ACC112 (cell line): ENCODE results near the gene GCNT1.
"Not testable (repeated sequence)": the region's sequence is repeated elsewhere in the genome, so short reads cannot be mapped to it uniquely, and the experiment has no call there.

Experiments used
- H2AFZ ChIP-seq: fragments of 200-600 bp; sonication (generic); one replicate; pipeline ENCODE4 v1.6.0; 2017; ENCODE audit warnings: antibody characterized with exemption, low read length; ENCODE audit not compliant: unreplicated experiment
- H3K27ac ChIP-seq: fragments of 200-600 bp; sonication (generic); 2 replicates; pipeline ENCODE4 v1.5.1; 2014; ENCODE audit warnings: low read depth, mild to moderate bottlenecking, antibody characterized with exemption, low read length, moderate library complexity
- H3K27me3 ChIP-seq: fragments of 200-600 bp; sonication (generic); 2 replicates; pipeline ENCODE4 v1.6.1; 2014; ENCODE audit warnings: mild to moderate bottlenecking, antibody characterized with exemption, low read length, moderate library complexity, mixed read lengths; ENCODE audit not compliant: insufficient read depth
- H3K36me3 ChIP-seq: fragments of 200-600 bp; sonication (generic); 2 replicates; pipeline ENCODE4 v1.6.1; 2016; ENCODE audit warnings: mild to moderate bottlenecking, antibody characterized with exemption, low read length, moderate library complexity, mixed read lengths; ENCODE audit not compliant: insufficient read depth
- H3K4me1 ChIP-seq: fragments of 200-600 bp; sonication (generic); one replicate; pipeline ENCODE4 v1.6.1; 2016; ENCODE audit warnings: low read length, mixed read lengths; ENCODE audit not compliant: insufficient read depth, unreplicated experiment, control insufficient read depth
- H3K4me3 ChIP-seq: fragments of 200-600 bp; sonication (generic); 2 replicates; pipeline ENCODE4 v1.5.1; 2014; ENCODE audit warnings: mild to moderate bottlenecking, low read depth, low read length
- H3K79me2 ChIP-seq: fragments of 200-600 bp; sonication (generic); one replicate; pipeline ENCODE4 v1.6.0; 2016; ENCODE audit warnings: low read length; ENCODE audit not compliant: control insufficient read depth, unreplicated experiment, insufficient read depth

GCNT1 gene

DNA sequence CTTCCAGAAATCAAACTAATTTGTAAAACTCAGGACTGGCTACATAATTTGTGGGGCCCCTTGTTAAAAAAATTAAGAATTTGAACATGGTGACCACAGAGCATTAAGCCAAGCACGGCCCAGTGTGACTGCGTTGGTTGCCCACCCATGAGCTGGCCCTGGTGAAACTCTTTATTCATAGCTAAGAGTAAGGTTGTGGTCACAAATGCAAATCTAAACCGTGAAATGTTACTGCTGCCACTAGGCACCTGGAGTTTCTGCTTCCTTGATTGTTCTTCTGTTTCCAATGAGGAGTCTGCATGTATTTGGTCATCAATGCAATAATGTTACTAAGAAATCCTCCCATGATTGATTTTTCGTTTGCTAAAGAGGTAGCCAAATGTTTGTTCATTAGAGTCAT is 4.2 kb downstream of the GCNT1 start:
- peaks cover 80% of the 10 kb centered on the region for H3K79me2 ChIP-seq
- no peak overlapping the region for H3K27ac ChIP-seq
- no peak overlapping the region for H2AFZ ChIP-seq
- H3K4me3 ChIP-seq = no peak overlapping the region
- peaks cover 12% of the 10 kb centered on the region for H3K4me1 ChIP-seq
- no peaks in the 10 kb centered on the region for H3K27me3 ChIP-seq
- peaks cover 9% of the 10 kb centered on the region; the same call in 1 of the 2 replicates for H3K36me3 ChIP-seq

DNA sequence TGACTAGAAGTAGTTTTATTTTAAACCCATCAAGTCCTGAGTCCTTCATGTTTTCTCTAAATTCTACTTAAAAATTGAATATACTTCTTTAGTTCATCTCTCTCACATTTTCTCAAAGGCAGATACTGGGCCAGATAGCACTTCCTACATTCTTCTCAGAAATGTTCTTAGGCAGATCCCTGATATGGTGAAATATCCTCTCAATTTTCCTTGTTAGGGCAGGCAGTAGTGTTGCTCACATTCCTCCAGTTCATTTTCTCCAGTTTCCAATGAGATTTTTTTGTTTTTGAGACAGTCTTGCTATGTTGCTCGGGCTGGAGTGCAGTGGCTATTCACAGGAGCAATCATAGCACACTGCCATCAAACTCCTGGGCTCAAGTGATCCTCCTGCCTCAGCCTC is 5.7 kb downstream of the GCNT1 start:
- Histone ChIP-seq H3K36me3 (peaks cover 9% of the 10 kb centered on the region; the same call in 1 of the 2 replicates), H3K4me3 (no peak overlapping the region), H3K4me1 (peaks cover 12% of the 10 kb centered on the region), H3K79me2 (peaks cover 88% of the 10 kb centered on the region), H3K27ac (no peak overlapping the region), H3K27me3 (no peaks in the 10 kb centered on the region), H2AFZ (no peak overlapping the region)

DNA sequence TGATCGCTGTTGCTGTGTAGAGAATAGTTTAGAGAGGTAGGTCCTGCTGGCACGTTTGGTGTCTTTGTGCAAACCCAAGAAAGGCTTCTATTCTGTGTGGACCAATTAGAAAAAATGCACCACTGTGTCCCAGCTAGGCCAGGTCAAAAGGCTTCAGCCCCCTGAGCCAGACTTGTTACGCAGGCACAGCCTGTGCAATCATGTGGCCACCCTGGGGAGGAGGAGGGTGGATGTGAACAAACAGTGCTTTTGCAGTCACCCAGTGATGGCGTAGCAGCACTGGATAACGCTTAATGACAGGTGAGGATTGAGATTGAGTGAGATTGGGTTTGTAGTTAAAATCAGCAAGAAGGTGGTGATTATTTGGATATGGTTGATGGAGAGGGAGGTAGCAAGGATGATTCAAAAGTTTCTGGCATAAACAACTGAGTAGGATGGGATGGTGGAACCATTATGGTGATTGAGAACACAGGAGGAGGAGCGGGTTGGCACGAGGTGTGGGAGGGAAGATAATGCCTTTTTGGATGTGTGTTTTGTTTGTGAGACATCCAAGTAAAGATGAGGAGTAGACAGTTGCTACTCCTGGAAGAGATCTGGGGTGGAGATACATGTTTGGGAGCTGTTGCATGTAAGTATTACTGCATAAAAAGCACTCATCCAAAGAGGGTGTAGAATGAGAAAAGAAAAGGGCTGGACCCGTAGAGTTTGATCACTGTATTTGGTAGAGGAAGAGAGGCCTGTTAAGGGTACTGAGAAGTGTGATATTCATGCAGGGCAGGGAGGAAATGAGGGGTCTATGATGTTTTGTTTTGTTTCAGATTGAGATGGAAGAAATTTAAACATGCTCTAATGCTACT is 6.7 kb downstream of the GCNT1 start:
- Histone ChIP-seq H3K27me3 (no peaks in the 10 kb centered on the region), H3K27ac (no peak overlapping the region), H3K4me3 (no peak overlapping the region), H3K4me1 (peaks cover 11% of the 10 kb centered on the region), H3K36me3 (peaks cover 9% of the 10 kb centered on the region; the same call in 1 of the 2 replicates), H2AFZ (no peak overlapping the region), H3K79me2 (peaks cover 83% of the 10 kb centered on the region)

GRCh38 chr9:76466299-76466605 is 7.3 kb downstream of the GCNT1 start:
- H3K4me3 ChIP-seq = no peak overlapping the region
- H3K4me1 ChIP-seq = peaks cover 8% of the 10 kb centered on the region
- no peak overlapping the region for H3K27ac ChIP-seq
- peaks cover 83% of the 10 kb centered on the region for H3K79me2 ChIP-seq
- H2AFZ ChIP-seq = no peak overlapping the region
- peaks cover 9% of the 10 kb centered on the region; the same call in 1 of the 2 replicates for H3K36me3 ChIP-seq
- no peaks in the 10 kb centered on the region for H3K27me3 ChIP-seq

GRCh38 chr9:76474419-76474818 is 15.4 kb downstream of the GCNT1 start:
- no peaks in the 10 kb centered on the region for H3K27me3 ChIP-seq

GRCh38 chr9:76475686-76476085 is 16.7 kb downstream of the GCNT1 start:
- H3K27me3 ChIP-seq = no peaks in the 10 kb centered on the region
- peaks cover 11% of the 10 kb centered on the region for H3K36me3 ChIP-seq
- no peak overlapping the region for H3K27ac ChIP-seq

More at GRCh38 chr9:76474419-76474818, 15.4 kb downstream of the GCNT1 start:
- H3K79me2 ChIP-seq = peaks cover 56% of the 10 kb centered on the region
- peaks cover 11% of the 10 kb centered on the region for H3K36me3 ChIP-seq
- no peak overlapping the region for H2AFZ ChIP-seq
- H3K27ac ChIP-seq = no peak overlapping the region
- peaks cover 15% of the 10 kb centered on the region for H3K4me1 ChIP-seq
- H3K4me3 ChIP-seq = no peak overlapping the region

DNA sequence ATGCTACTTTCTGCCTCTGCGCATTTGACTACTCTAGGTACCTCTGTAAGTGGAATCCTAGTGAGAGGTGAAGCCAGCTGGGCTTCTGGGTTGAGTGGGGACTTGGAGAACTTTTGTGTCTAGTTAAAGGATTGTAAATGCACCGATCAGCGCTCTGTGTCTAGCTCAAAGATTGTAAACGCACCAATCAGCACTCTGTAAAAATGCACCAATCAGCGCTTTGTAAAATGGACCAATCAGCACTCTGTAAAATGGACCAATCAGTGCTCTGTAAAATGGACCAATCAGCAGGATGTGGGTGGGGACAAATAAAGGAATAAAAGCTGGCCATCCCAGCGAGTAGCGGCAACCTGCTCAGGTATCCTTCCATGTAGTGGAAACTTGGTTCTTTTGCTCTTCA is 18.8 kb downstream of the GCNT1 start:
- not testable (repeated sequence) for H3K27ac ChIP-seq, H3K27me3 ChIP-seq, H3K4me3 ChIP-seq, H2AFZ ChIP-seq
- H3K4me1 ChIP-seq = peaks cover 10% of the 10 kb centered on the region
- H3K36me3 ChIP-seq = peaks cover 11% of the 10 kb centered on the region
- H3K79me2 ChIP-seq = peaks cover 37% of the 10 kb centered on the region

More at GRCh38 chr9:76475686-76476085, 16.7 kb downstream of the GCNT1 start:
- H2AFZ ChIP-seq = no peak overlapping the region
- peaks cover 15% of the 10 kb centered on the region for H3K4me1 ChIP-seq
- peaks cover 54% of the 10 kb centered on the region for H3K79me2 ChIP-seq
- no peak overlapping the region for H3K4me3 ChIP-seq

- Histone ChIP-seq H3K79me2 (peaks cover 34% of the 10 kb centered on the region), H2AFZ (no peak overlapping the region), H3K4me1 (peaks cover 7% of the 10 kb centered on the region), H3K36me3 (peaks cover 11% of the 10 kb centered on the region), H3K27me3 (no peaks in the 10 kb centered on the region), H3K27ac (no peak overlapping the region), H3K4me3 (no peak overlapping the region)
Observed at GRCh38 chr9:76478226-76478625, 19.2 kb downstream of the GCNT1 start.

DNA sequence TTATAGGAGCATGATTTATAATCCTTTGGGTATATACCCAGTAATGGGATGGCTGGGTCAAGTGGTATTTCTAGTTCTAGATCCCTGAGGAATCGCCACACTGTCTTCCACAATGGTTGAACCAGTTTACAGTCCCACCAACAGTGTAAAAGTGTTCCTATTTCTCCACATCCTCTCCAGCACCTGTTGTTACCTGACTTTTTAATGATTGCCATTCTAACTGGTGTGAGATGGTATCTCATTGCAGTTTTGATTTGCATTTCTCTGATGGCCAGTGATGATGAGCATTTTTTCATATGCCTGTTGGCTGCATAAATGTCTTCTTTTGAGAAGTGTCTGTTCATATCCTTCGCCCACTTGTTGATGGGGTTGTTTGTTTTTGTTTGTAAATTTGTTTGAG is 20.4 kb downstream of the GCNT1 start:
- Histone ChIP-seq H3K79me2 (peaks cover 38% of the 10 kb centered on the region), H3K36me3 (peaks cover 11% of the 10 kb centered on the region)
- H3K4me3 ChIP-seq, H3K27ac ChIP-seq, H3K27me3 ChIP-seq, H2AFZ ChIP-seq, H3K4me1 ChIP-seq: not testable (repeated sequence)

DNA sequence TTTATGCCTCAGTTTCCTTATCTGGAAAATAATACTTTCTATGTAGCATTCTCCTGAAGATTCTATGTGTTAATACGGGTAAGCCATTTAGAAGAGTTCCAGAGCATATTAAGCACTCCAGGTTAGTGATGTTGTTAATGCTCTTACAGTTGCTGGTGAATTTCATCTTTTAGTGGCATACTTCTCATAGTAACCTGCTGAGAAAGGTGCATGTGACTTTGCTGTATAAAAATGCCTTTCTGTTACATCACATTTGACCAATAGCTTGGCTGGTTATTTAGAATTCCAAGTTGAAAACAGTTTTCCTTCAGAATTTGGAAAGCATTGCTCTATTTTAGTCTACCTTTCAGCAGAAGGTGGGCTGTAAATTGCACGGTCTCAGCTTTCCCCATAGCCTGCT is 27.2 kb downstream of the GCNT1 start:
- H3K27me3 ChIP-seq = no peaks in the 10 kb centered on the region
- no peak overlapping the region for H3K27ac ChIP-seq
- no peak overlapping the region for H3K4me3 ChIP-seq
- no peak overlapping the region for H2AFZ ChIP-seq
- H3K79me2 ChIP-seq = peaks cover 45% of the 10 kb centered on the region
- H3K4me1 ChIP-seq = no peaks in the 10 kb centered on the region
- peaks cover 8% of the 10 kb centered on the region for H3K36me3 ChIP-seq
